IPS DF 4.7 (cell line): Measurements from ENCODE around the gene CEACAM1.
"Not testable (repeated sequence)": the region's sequence is repeated elsewhere in the genome, so short reads cannot be mapped to it uniquely, and the experiment has no call there.

Experiments
- DNase-seq: peaks from one replicate; pipeline ENCODE4 v3.0.0-alpha.2; 2013; ENCODE audit warnings: low spot score; ENCODE audit errors: extremely low read depth

The CEACAM1 gene

DNA sequence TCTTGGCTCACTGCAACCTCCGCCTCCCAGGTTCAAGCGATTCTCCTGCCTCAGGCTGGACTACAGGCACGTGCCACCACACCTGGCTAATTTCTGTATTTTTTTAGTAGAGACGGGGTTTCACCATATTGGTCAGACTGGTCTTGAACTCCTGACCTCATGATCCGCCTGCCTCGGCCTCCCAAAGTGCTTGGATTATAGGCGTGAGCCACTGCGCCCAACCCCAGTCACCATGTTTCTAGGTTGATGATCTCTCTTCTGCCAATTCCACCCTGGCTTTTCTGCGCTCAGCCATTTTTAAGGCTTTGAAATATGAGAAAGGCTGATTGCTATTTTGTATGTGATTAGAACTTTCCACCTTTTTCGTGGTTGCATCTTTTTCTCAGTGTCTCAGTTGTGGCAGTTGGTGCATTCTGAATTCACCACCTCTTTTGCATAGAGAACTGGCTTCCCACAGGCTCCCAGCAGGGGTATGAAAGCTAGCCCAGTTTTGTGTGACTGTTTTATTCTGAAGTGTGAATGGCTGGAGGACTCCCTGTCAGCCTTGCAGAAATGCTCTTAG, 15.5 kb downstream of the CEACAM1 start:
- no peak for DNase-seq

- DNase-seq, result no peak
These were observed 16.1 kb downstream of the CEACAM1 start for GRCh38 chr19:42512130-42512636.

DNA sequence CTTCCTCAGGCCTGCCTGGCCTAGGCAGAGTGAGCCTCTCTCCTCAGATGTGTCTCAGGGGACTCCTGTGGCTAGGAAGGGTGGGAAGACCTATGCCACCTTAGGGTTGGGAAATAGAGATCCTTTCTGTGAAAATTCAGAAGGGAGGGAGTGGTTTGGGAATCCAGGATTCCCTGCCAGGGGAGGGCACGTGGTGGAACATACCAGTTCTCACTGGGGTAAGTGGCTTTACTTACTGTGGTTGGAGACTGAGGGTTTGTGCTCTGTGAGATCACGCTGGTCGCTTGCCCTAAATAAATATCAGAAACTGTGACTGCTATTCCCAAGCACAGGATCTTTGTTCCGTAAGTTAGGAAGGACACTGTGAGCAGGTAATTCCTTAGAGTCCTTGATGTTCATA, 16.9 kb downstream of the CEACAM1 start:
- DNase-seq, result no peak

DNA sequence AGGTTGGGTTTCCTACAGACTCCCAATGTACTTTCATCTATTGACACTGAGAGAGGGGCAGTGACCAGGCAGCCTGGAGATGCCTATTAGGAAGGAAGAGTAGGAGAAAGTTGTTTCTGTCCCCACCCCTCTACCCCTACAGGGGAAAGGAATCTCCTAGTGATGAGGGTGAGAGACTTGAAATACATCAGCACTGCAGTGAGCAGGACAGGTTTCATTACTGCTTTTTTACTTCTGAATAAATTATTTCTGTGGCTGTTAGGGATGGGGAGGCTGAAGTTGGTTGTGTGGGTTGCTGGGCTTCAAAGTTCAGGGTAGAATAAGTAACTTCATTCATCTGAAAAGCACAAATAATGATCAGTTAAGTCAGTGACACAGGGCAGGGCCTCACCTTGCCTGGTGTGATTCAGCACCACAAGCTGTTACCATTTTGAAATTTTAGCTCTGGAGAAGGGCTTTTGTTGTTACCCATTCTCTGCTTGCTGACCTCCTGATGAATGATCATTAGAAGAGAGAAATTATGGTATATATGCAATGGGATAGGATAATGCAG, 19.3 kb downstream of the CEACAM1 start:
- no peak for DNase-seq

DNA sequence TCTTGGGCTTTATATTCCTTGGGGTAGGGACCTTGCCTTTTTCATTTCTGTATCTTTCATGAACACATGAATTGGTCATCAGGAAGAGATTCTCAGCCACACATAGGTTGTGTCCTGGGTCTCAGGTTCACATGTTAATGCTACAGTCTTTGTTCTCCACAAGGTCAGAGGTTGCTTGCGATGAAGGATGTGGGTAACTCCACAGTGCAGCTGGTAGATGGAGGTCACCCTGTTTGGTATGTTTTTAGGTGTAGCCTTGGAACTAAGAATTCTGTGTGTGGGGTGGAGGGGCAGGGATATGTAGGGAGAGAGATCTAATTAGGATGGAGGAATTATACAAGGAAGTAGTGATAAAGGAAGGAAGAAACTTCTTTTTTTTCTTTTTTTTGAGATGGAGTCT, 23.2 kb downstream of the CEACAM1 start:
- DNase-seq, result no peak

DNA sequence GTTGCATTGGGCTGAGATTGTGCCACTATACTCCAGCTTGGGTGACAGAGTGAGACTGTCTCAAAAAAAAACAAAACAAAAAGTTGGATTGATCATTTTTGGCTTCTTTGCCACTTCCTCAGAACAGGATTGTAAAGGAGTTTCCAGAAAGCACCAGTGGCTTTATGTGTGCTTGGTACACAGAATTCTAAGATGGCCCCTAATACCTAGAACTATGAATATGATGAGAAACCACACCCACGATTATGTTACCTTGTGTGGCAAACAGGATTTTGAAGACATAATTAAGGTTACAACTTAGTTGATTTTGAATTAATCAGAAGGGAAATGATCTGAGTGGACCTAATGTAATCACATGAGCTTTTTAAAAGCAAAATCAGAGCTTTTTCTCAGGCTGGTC, 26.5 kb downstream of the CEACAM1 start:
- DNase-seq, result no peak

GRCh38 chr19:42501243-42501642, 27.0 kb downstream of the CEACAM1 start:
- DNase-seq, result not testable (repeated sequence)

DNA sequence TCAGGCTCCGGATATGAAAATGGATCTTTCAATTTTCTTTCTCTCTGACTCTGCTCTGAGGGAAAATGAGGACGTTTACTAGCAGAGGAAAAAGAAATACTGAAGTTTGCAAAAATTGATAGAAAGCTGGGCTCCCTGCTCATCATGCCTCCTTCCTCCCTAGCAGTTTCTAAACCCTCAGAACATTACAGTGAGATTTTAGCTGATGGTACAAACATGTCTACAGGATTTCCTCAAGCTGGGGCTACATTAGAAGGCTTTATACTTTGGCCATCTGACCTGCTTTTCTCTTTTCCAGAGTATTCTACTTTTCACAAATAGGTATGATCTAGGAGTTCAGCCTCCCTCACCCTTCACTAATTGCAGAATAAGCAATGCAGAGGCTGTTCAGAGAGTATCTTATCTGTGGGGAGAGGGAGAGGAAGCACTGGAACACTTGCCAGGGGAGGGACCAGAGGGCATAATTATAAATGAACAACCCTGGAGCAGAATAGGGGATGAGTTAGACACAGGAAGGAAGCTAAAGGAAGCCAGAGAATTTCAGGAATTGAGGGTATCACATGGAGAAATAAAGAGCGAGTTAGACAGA, 30.0 kb downstream of the CEACAM1 start:
- DNase-seq, result no peak

GRCh38 chr19:42497492-42498168, 30.7 kb downstream of the CEACAM1 start:
- no peak for DNase-seq

- no peak for DNase-seq
These were observed 31.7 kb downstream of the CEACAM1 start for GRCh38 chr19:42496460-42497133.

DNA sequence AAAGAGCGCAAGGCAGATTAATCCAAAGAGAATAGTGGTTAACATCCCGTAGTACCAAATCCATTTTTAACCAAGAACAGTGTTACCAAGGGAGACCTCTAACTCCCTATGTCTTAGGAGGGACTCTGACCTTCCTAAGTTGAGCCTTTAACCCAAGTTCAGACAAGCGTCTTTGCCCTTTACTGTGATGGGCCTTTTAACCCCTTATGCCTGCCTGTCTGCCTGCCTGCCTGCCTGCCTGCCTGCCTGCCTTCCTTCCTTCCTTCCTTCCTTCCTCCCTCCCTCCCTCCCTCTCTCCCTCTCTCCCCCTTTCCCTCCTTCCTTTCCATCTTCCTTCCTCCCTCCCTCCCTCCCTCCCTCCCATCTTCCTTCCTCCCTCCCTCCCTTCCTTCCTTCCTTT, 32.6 kb downstream of the CEACAM1 start:
- DNase-seq, result no peak

DNA sequence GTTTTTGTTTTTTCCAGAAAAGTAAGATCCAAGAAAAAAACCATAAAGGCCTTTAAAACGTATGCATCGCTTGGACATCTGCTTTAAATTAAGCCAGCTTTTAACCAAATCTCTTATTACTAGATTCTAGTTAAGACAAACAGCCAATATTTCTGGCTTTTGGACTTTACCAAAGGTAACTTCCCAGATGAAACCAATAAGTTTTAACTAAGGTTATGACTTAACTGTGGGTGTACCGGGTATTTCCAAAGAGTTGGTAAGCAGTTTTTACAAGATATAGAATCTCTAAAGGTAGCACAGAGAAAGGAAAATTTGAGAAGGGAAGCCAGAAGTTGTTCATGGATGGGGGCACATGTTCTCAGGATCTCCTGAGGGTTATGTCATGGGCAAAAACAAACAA, 34.0 kb downstream of the CEACAM1 start:
- DNase-seq, result no peak

- no peak for DNase-seq
These were observed 39.3 kb downstream of the CEACAM1 start for GRCh38 chr19:42488783-42489521.

DNA sequence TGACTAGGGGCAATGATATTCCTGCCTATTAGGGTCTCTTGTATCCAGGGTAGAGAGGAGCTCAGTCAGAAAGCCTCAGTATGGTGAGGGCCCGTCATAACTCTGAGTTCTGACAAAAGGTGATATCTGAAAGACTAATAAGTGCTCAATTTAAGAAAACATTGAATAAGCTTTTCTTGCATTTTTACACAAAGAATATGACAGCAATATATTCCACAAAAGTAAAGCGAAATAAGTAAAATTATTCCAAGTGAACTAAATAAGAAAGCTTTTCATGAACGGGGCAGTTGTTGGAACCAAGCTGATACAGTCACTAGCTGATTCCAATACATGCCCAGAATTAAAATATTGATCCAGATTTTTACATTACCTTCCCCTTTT, 40.5 kb downstream of the CEACAM1 start:
- no peak for DNase-seq

GRCh38 chr19:42487032-42487797, 41.1 kb downstream of the CEACAM1 start:
- no peak for DNase-seq

DNA sequence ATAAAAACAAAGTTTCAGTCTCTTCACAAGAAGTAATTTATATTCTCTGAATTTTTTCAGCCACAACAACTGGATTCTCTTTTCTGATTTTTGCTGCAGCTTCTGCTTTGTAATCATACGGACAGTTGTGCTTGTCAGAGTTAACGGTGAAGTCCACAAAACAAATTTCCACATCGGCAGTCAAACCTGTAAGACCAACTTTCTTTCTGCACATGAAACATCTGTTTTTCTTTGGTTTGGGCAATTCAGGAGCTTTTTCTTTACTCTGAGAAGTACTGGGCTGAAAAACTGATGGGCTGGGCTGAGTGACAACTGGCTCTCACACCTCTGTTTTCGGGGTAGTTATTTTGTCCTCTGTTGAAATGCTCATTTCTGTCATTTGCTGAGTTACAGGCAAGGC, 43.2 kb downstream of the CEACAM1 start:
- DNase-seq, result not testable (repeated sequence)

GRCh38 chr19:42480335-42481095, 47.8 kb downstream of the CEACAM1 start:
- no peak for DNase-seq

- DNase-seq, result no peak
These were observed 48.5 kb downstream of the CEACAM1 start for GRCh38 chr19:42479736-42480135.

DNA sequence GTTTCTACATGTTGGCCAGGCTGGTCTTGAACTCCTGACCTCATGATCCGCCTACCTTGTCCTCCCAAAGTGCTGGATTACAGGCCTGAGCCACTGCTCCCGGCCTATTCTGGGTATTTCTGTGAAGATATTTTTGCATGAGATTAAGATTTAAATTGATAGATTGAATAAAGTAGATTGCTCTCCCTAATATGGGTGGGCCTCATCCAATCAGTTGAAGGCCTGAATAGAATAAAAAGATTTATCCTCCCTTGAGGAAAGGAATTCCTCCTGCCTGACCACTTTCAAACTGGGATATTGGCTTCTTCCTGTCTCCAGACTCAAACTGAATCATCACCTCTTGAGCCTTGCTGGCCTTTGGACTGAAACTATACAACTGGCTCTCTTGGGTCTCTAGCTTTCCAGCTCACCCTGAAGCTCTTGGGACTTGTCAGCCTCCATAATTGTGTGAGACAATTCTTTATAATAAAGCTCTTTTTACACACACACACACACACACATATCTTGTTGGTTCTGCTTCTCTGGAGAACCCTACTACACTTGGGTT, 49.4 kb downstream of the CEACAM1 start:
- no peak for DNase-seq

DNA sequence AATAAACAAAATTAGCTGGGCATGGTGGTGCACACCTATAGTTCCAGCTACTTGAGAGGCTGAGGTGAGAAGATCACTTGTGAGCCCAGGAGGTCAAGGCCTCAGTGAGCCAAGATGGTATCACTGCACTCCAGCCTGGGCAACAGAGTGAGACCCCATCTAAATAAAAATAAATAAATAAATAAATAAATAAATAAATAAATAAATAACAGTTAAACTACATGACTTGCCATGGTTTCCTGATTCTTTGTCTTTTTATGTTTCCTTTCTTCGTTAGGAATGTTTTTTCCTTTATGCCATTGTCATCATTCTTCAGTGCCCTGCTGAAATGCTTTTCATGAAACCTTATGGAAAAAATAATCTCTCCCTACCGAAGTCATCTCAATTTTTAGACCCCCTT, 50.3 kb downstream of the CEACAM1 start:
- DNase-seq, result no peak
